Neural cell (in vitro differentiated cells): ENCODE results near the gene FRMD4A.

ENCODE experiments used
- CTCF ChIP-seq: fragments of 450-650 bp; IDR thresholded peaks from 2 replicates; pipeline ENCODE4 v1.5.1; 2014; ENCODE audit warnings: antibody characterized with exemption, mild to moderate bottlenecking, moderate library complexity; ENCODE audit not compliant: poor library complexity, severe bottlenecking
- EP300 ChIP-seq: fragments of 450-650 bp; conservative IDR thresholded peaks from 2 replicates; pipeline ENCODE4 v1.6.1; 2014; ENCODE audit warnings: antibody characterized with exemption, mild to moderate bottlenecking, moderate library complexity; ENCODE audit not compliant: poor library complexity, severe bottlenecking
- MXI1 ChIP-seq: fragments of 450-650 bp; conservative IDR thresholded peaks from 2 replicates; pipeline ENCODE4 v1.6.1; 2014; ENCODE audit warnings: antibody characterized with exemption, mild to moderate bottlenecking; ENCODE audit not compliant: poor library complexity, severe bottlenecking
- POLR2AphosphoS5 ChIP-seq: IDR thresholded peaks from 2 replicates; pipeline ENCODE4 v1.6.1; 2012
- REST ChIP-seq: IDR thresholded peaks from 2 replicates; pipeline ENCODE4 v1.6.1; 2012; ENCODE audit warnings: borderline replicate concordance

- TF ChIP-seq EP300, result no peak
- no peak for TF ChIP-seq POLR2AphosphoS5
- TF ChIP-seq CTCF, result no peak
- TF ChIP-seq MXI1, result no peak
- TF ChIP-seq REST, result no peak
Observed at GRCh38 chr10:14156104-14156503, 174.6 kb downstream of the FRMD4A start.
